Uterus (tissue), 4 donors: ENCODE data around the gene ASIC4. TPM values are rescaled to one million over a fixed set of nuclear protein-coding genes. Genes with fewer than 3 reads are reported as not detected.

ENCODE experiments used
- DNase-seq, 2 donors: peaks; one replicate each; pipeline ENCODE4 v3.0.0-alpha.2; 2019 to 2020
- H3K27ac ChIP-seq, 2 donors: fragments of 200-600 bp; sonication (generic); 1 replicate in 1 of 2; 2 replicates in 1 of 2; pipeline ENCODE4 v1.5.1; 2016 to 2018
- H3K27me3 ChIP-seq, 2 donors: fragments of 200-600 bp; sonication (generic); one replicate each; pipeline ENCODE4 v1.5.1; 2018 to 2019; ENCODE audit warnings: control low read depth in 1 of 2
- H3K36me3 ChIP-seq, 2 donors: fragments of 200-600 bp; sonication (generic); one replicate each; pipeline ENCODE4 v1.5.1; 2019; ENCODE audit warnings: control low read depth in 1 of 2
- H3K4me1 ChIP-seq, 2 donors: fragments of 200-600 bp; sonication (generic); one replicate each; pipeline ENCODE4 v1.5.1; 2018 to 2019; ENCODE audit warnings: control low read depth in 1 of 2
- H3K4me3 ChIP-seq, 2 donors: fragments of 200-600 bp; sonication (generic); 1 replicate in 1 of 2; 2 replicates in 1 of 2; pipeline ENCODE4 v1.5.1; 2018 to 2019; ENCODE audit warnings: mild to moderate bottlenecking in 1 of 2
- H3K9me3 ChIP-seq, 2 donors: fragments of 200-600 bp; sonication (generic); one replicate each; pipeline ENCODE4 v1.5.1; 2019; ENCODE audit warnings: control low read depth in 1 of 2
- POLR2A ChIP-seq, 2 donors: fragments of 450-650 bp; IDR thresholded peaks; one replicate each; pipeline ENCODE4 v1.6.1; 2016; ENCODE audit warnings: antibody characterized with exemption in 2 of 2, mild to moderate bottlenecking in 1 of 2, moderate library complexity in 1 of 2
- intact Hi-C: fragments of 100-400 bp; cut with DNase I; formaldehyde crosslinking; loops from one replicate; pipeline ENCODE4 v1.15.1; 2023; ENCODE audit warnings: low total_unique reads
- total RNA-seq, 4 donors: library from RNA; depleted of rRNA in 3 of 4; stranded (reverse); fragments of >200 nt in 3 of 4; gene quantifications; one replicate each; pipeline versions ENCODE4 v1.1.0 to v1.2.4, GENCODE V29; 2014 to 2023
- TF ChIP-seq, protein P1 (sequence below), 4 experiments: fragments of 200-600 bp in 2 of 4; fragments of 450-650 bp in 2 of 4; sonication (generic) in 2 of 4; IDR thresholded peaks; one replicate each; pipeline ENCODE4 v1.5.1; 2016 to 2019; ENCODE audit warnings: antibody characterized with exemption in 4 of 4, mild to moderate bottlenecking in 2 of 4, moderate library complexity in 1 of 4
- donor health status: DM: yes; HTN: yes; CAD: no.

ASIC4 gene
- total RNA-seq, 4 donors from 2014 or later = 0.21 to 0.30 TPM; not detected in 2

DNA sequence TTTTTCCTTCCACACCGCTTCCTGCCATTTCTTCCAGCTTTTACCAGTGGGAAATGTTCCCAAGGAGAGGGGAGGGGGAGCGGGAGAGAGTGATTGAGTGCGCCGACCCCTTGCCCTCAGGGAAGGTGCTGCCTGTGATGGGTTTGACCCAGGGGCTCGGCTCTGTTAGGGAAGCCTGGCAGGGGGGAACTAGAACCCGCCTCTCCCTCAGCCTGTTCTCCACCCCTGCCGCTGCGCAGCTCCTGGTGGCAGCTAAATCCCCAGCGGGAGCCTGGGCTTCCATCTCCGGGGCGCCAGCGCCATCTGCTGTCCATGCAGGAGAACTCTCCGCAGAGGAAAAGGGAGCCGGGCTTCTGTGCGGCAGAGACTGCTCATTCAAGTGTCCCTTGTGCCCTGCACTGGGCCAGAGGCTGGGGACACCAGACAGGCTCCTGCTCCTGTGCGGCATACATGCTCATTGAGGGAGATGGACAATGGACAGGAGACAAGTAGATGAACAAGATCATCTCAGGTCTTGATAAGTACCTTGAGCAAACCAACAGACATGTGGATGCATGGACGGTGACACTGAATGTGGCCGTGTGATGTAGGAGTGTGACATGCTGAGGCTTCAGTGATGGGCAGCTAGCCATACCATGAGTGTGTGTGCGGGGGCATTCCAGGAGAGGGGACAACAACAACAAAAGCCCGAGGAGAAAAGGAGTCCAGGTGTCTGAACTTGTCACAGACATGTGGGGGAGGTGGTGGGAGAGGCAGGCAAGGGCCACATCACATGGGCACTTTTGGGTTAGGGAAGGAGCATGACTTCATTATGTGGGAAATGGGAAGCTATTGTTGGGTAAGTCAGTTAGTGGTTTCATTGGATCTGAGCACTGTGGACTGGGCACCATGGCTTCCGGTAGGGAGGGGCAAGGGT is 16.0 kb downstream of the ASIC4 start:
- Histone ChIP-seq H3K36me3 (no peaks in the 10 kb centered on the region), H3K4me3 (no peak overlapping the region), H3K9me3 (no peaks in the 10 kb centered on the region), H3K27ac (peak overlapping the region in 1 of 2 donors; percentile 29), H3K27me3 (no peaks in the 10 kb centered on the region), H3K4me1 (no peaks in the 10 kb centered on the region)
- intact Hi-C loops = loop anchor here (5.0 kb wide), 1 partner anchor 128 kb away; no protein-coding TSS in a partner anchor
- peak; percentile 79 to 88 for DNase-seq
- peak in 1 of 2 donors; percentile 12 for TF ChIP-seq POLR2A (IDR thresholded peaks at IDR 0.05)
- TF ChIP-seq, protein P1, sequence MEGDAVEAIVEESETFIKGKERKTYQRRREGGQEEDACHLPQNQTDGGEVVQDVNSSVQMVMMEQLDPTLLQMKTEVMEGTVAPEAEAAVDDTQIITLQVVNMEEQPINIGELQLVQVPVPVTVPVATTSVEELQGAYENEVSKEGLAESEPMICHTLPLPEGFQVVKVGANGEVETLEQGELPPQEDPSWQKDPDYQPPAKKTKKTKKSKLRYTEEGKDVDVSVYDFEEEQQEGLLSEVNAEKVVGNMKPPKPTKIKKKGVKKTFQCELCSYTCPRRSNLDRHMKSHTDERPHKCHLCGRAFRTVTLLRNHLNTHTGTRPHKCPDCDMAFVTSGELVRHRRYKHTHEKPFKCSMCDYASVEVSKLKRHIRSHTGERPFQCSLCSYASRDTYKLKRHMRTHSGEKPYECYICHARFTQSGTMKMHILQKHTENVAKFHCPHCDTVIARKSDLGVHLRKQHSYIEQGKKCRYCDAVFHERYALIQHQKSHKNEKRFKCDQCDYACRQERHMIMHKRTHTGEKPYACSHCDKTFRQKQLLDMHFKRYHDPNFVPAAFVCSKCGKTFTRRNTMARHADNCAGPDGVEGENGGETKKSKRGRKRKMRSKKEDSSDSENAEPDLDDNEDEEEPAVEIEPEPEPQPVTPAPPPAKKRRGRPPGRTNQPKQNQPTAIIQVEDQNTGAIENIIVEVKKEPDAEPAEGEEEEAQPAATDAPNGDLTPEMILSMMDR (IDR thresholded peaks at IDR 0.05) = peak; percentile 97 to 100 (median 100)

DNA sequence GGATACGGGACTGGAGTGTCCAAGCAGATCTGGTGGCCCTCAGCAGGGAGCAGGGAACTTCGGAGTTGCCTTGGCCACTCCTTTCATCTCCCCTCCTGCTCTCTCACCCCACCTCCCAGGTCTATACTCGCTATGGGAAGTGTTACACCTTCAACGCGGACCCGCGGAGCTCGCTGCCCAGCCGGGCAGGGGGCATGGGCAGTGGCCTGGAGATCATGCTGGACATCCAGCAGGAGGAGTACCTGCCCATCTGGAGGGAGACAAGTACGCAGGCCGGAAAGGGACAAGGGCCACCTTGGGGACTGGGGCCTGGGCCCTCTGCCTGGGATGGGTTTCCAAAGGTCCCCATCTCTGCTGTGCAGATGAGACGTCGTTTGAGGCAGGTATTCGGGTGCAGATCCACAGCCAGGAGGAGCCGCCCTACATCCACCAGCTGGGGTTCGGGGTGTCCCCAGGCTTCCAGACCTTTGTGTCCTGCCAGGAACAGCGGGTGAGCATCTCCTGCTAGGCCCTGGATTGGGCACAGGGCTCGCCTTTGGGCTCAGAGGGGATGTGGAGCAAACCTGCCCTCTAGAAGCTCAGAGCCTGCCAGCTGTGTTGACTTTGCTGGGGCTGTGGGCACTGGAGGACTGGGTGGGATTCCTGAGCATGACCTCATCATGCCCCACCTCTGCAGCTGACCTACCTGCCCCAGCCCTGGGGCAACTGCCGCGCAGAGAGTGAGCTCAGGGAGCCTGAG is 17.5 kb downstream of the ASIC4 start:
- Histone ChIP-seq H3K27me3 (no peaks in the 10 kb centered on the region), H3K27ac (no peak overlapping the region), H3K36me3 (no peaks in the 10 kb centered on the region), H3K4me3 (no peak overlapping the region), H3K9me3 (no peaks in the 10 kb centered on the region), H3K4me1 (no peaks in the 10 kb centered on the region)
- DNase-seq = no peak
- intact Hi-C loops = loop anchor here (5.0 kb wide), 1 partner anchor 130 kb away; no protein-coding TSS in a partner anchor
- no peak for TF ChIP-seq POLR2A (IDR thresholded peaks at IDR 0.05)
- TF ChIP-seq, protein P1 (IDR thresholded peaks at IDR 0.05) = no peak

DNA sequence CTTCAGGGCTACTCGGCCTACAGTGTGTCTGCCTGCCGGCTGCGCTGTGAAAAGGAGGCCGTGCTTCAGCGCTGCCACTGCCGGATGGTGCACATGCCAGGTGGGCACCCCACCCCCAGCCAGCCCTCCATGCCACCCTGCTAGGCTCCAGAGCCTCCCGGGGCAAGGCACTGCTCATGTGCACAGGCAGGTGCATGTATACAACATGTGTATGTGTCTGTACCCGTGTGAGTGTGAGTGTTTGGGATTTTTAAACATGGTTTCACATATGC is 18.0 kb downstream of the ASIC4 start:
- no peak for DNase-seq
- Histone ChIP-seq H3K27me3 (no peaks in the 10 kb centered on the region), H3K4me1 (no peaks in the 10 kb centered on the region), H3K9me3 (no peaks in the 10 kb centered on the region), H3K4me3 (no peak overlapping the region), H3K36me3 (no peaks in the 10 kb centered on the region), H3K27ac (no peak overlapping the region)
- intact Hi-C loops = loop anchor here (5.0 kb wide), 1 partner anchor 130 kb away; no protein-coding TSS in a partner anchor
- no peak for TF ChIP-seq POLR2A (IDR thresholded peaks at IDR 0.05)
- TF ChIP-seq, protein P1 (IDR thresholded peaks at IDR 0.05) = no peak

DNA sequence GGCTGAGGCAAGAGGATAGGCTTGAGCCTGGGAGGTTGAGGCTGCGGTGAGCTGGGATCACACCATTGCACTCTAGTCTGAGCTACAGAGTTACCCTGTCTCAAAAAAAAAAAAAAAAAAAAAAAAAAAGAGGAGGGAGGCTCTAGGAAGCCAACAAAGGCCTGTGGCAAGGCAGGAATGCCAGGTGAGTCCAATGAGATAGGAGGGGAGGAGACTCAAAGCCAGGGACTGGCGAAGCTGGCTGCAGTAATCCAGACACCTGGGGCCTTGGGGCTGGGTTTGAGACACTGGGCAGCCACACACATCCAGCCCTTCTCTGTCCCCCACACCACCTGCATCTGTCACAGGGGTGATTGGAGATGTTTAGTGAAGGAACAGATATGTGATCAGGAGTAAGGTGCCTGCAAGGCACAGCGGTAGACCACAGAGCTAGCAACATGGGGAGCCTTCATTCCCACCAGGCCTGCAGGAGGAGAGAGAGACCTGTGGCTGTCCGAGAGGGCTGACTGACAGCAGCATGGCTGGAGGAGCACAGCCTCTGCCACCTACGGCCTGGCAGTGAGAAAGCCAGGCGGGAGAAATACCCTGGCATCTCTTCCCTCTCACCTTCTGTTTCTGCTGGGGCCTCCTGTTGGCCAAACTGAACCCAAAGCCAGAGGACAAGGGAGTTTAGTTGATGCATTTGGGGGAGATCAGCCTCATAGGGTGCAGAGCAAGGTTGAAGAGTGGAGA is 19.8 kb downstream of the ASIC4 start:
- Histone ChIP-seq H3K36me3 (no peaks in the 10 kb centered on the region), H3K9me3 (no peaks in the 10 kb centered on the region), H3K27me3 (no peaks in the 10 kb centered on the region), H3K4me3 (no peak overlapping the region), H3K27ac (no peak overlapping the region), H3K4me1 (no peaks in the 10 kb centered on the region)
- DNase-seq = no peak
- no peak for TF ChIP-seq POLR2A (IDR thresholded peaks at IDR 0.05)
- TF ChIP-seq, protein P1 (IDR thresholded peaks at IDR 0.05) = no peak
- intact Hi-C loops = loop anchor here (5.0 kb wide), 1 partner anchor 132 kb away; no protein-coding TSS in a partner anchor
